Muscle of arm (tissue), 12 donors: Measurements from ENCODE around the gene HTRA1. TPM values are rescaled to one million over a fixed set of nuclear protein-coding genes. Genes with fewer than 3 reads are reported as not detected.

Experiments used
- DNase-seq: peaks from one replicate; pipeline ENCODE4 v3.0.0-alpha.2; 2013
- polyA plus RNA-seq, 12 donors: library from polyadenylated mRNA; unstranded; fragments of 120-200 nt; gene quantifications; one replicate each; pipeline ENCODE4 v1.2.1, GENCODE V29; 2013; ENCODE audit not compliant: insufficient read length in 12 of 12

HTRA1 gene
- polyA plus RNA-seq, 12 donors = 44.0 to 213 (median 104) TPM; not detected in 1

DNA sequence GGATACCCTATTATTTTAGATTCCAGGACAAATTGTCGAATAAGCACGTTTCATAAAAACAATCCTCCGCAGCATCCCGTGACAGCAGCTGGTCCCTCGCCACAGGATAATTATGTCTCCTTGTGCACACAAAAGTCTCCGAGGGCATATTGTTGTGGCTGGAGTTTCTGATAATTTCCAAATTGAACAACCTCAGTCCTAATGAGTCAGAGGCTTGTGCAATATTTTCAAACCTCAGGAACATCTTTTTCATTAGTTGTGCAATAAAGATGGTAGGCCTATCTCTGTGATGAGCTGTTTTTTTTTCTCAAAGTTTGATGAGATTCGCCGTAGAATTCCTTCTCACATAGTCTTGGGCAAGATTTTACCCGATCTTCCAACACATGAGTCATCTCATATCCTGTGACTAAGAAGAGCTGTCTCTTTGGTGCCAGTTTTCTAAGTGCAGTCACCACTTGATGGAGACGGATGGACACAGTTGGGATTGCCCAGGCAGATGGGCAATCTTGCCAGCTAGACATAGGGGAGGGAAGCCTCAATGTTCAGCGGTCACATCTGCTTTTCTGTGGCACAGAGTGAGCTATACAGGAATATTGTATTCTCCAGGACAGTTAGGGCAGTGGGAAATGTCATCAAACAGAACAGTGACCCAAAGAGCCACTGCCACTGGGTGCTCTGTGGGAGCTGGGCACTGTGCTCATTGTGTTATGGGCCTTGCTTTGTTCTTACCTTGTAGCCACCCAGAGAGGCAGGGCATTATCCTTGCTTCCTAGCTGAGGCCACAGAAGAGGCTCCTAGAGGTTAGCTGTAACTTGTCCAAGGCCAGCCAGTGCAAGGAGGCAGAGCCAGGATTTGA lies 7.8 kb downstream of the HTRA1 start:
- DNase-seq = no peak

DNA sequence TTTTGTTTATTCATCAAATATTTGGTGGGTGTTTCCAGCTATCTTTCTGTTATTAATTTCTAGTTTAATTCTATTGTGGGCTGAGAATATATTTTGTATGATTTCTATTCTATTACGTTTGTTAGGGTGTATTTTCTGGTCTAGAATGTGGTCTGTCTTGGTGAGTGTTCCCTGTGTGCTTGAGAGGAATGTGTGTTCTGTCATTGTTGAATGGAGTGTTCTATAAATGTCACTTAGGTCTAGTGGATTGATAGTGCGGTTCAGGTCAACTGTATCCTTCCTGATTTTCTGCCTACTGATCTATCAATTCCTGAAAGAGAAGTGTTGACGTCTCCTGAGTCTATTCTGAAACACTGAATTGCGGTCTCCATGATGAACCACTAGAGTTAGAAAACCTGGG lies 8.5 kb downstream of the HTRA1 start:
- no peak for DNase-seq

DNA sequence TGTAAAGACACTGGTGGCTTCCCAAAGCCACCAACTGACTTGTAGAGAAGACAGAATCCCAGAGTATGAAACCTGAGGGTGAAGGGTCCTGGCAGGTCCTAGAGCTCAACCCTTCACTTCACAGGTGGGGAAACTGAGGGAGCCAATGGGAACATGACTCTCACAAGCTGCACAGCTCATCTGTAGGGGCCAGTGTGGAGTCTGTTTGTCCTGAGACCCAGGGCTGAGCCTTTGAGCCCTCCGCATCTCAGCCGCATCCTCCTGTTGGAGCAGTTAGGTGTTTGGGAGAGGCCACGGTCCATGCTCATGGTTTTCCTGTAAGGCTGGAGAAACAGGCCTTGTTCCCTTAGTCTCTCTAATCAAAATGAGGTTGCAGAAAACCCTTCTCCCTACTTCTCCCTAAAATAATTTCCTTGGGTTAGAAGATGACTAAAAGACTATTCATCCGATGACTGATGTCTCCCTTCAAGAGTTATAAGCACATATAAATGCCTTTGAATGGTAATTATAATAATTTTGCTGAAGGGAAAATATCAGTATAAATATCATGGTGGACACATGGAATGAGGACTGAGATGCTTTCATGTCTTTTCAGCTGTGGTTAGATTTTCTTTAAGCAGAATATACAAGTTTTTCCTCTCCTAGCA lies 10.3 kb downstream of the HTRA1 start:
- DNase-seq = no peak

DNA sequence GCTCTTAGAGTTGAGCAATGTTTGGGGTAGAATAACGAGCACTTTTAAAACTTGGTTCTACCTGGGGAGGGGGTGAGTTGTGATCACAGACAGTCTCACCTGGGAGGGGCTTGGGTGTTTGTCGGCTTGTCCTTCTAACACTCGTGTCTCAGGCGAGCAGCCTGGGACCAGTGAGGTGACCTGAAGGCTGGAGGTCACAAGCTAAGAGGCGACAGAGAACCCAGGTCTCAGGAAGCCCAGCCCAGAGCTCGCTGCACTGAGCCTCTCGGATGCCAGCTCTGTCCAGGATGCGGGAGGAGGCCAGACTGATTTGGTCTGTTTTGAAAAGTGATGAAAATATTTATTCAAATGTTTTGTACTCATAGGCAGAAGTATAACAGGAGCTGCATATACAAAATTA lies 11.8 kb downstream of the HTRA1 start:
- DNase-seq = no peak

DNA sequence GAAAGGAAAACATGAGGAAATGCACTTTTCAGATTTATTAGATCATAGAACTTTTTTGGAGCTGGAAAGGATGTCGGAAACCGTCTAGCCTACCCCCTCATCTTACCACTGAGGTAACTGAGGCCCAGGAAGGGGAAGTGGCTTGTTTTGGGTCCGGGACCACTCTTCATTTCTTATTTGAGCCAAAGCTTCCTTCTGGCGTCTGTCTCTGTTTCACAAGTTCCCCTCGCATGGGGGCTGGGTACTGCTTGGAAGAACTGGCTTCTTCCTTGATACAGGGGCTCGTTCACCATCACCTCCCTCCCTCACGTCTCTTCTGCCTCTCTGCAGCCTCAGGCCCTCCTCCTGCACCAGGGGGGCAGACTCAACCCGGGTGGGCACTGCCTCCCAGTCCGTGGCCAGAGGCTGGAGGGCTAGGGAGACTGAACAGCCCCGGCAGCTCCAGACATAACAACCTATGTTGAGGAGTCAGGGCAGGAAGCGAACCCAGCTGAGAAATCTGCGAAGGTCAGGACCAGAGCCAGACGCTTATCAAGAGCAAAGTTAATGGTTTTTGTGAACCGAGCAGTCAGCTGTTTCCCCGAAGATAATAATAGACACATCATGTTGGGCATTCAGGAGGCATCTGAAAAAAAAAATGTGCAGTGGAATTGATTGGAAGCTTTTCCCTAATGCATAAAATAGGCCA lies 12.9 kb downstream of the HTRA1 start:
- DNase-seq = no peak

DNA sequence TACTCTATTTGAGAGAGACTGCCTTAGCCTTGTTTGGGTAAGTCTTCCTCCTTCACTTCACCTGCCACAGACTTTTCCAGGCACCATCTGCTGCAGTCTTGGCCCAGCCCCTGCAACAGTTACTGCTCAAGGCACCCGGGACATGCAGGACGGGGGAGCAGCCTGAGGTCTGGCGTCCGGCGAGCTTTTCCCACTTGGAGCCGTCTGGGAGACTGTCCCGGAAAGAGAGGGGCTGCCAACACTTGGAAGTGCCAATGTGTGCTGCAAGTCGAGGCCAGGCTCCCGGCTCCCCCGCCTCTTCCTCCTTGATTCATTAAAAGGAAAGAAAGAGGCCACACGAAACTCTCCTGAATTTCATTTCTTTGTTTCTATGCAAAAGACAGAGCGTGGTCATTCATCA lies 13.7 kb downstream of the HTRA1 start:
- peak; percentile 71 for DNase-seq

DNA sequence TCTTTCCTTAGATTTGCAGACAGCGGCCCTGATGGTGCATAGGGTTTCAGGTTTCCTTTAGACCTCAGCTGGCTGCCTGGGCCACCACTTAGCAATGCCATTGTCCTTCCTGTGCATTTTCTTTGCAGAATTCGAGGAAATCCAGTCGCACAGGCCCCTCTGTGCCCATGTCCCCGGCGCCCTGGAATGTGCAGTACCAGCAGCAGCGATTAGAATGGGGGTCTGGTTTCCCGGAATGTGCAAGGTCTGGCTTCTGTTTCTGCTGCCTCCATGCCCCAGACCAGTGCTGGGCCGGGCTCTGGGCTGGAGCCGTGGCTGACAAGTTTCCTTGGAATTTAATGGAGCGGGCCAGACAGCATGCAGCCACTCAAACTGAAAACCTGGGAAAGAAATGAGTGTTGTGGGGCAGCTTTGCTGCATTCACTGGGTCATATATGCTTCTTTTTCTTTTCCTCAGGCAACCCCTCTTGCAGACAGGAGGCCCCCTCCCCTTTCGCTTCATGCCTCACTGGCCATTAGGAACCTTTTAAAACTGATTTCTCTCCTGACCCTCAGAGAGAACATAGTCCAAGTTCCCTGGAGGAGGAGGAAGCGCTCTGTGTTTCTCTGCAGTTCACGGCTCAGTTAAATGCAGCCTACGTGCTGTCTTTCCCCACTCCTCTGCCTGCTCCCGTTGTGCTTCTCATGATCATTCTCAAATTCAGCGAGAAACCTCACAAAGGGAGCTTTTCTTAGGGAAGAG lies 14.4 kb downstream of the HTRA1 start:
- DNase-seq = no peak

DNA sequence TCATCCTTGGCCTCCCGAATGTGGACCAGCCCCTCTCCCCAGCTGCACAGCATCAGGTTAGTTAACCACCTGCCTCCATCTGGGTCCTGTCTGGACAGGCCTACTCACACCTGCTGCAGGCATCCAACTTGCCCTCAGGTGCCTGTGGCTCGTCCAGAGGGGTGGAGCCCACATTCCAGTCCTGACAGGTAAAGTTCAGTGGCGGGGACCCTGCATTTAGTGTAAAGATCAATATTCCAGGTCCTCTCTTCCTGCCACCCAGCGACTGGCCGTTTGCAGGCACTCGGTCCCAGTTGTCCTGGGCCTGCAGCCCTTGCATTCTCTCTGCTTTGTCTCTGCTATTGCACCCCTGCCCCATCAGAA lies 15.0 kb downstream of the HTRA1 start:
- DNase-seq = no peak

DNA sequence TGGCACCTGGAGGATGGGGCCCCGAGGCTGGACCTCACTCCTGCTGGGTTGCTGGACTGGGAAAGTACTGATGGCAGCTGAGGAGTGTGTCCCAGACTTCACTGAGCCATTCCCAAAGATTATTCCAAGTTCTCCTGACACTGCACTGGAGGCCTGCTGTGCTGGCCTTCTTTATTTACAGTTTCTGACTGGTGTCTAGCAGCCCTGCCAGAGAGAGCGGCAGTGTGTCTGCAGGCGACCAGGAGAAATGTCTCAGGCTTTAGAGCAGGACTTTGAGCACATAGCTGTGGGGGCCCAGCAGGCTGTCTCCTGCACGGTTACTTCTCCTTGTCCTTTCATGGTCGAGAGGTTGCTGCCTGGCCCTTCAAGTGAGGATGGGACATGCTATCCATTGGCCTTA lies 16.1 kb downstream of the HTRA1 start:
- DNase-seq = no peak

DNA sequence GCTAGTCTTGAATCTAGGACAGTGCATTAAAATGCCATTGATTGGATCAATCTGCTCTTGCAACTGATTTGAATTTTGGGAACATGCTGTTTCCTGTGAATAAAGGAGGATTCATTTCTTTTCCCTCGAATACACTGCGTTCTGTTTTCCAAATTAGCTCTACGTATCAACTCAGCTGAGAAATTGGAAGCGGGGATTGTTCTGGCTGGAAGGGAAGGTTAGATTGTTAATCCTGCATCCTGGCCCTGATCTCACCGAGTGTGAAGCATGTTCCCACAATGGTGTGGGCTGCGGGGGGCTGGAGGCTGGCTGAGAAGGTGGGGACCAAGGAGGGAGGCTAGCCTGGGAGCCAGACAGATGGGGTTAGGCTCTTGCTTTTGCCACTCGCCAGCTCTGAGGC lies 17.6 kb downstream of the HTRA1 start:
- DNase-seq = no peak

DNA sequence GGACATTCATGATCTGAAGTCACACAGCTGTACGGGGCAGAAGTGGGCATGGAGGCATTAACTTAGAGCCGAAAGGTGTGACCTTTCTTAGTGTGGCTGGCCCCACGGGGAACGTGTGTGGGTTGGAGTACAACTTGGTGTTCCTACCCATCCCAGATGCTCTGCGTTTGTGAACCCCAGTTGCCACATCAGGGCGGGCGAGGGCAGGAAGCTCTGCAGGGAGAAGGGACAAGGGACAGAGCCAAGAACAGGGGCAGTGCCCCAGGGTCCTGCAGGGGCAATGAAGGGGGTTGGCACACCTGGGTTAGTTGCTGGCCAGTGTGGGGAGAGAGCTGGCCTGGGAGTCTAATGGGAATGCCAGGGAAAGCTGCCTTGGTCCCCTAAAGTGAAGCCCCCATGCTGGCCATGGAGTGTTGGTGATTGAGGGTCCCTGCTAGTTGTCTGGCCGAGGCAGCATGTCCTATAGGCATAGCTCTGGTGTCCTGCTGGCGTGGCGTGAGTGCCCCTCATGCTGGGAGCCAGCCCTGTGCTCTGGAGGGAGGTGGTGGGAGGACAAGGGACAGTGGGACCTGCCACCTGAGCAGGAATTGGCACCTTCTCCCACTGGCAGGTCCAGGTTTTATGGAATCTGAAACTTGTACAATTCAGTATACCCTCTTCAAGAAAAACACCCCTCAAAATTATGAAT lies 18.9 kb downstream of the HTRA1 start:
- DNase-seq = no peak

DNA sequence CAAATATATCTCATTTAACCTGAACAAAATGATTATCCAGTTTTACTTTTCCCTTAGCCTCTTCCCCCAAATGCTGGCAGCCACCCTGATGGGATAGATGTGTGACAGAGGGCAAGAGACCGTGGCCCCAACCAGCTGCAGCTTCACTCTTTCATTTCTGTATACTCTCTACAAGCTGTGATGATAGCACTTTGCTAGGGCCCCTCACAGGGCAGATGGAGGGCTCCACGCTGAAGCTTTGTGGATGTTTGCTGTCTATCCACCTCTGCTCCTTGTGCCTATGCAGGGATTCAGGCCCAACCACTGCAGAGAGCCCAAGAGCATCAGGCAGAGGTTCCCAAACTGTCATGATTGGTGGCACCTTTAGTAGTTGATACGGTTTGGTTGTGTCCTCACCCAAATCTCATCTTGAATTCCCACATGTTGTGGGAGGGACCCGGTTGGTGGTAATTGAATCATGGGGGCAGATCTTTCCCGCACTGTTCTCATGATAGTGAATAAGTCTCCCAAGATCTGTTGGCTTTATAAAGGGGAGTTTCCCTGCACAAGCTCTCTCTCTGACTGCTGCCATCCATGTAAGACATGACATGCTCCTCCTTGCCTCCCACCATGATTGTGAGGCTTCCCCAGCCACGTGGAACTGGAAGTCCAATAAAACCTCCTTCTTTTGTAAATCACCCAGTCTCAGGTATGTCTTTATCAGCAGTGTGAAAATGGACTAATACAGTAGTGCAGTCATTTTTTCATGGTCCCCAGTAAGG lies 20.1 kb downstream of the HTRA1 start:
- DNase-seq = no peak

DNA sequence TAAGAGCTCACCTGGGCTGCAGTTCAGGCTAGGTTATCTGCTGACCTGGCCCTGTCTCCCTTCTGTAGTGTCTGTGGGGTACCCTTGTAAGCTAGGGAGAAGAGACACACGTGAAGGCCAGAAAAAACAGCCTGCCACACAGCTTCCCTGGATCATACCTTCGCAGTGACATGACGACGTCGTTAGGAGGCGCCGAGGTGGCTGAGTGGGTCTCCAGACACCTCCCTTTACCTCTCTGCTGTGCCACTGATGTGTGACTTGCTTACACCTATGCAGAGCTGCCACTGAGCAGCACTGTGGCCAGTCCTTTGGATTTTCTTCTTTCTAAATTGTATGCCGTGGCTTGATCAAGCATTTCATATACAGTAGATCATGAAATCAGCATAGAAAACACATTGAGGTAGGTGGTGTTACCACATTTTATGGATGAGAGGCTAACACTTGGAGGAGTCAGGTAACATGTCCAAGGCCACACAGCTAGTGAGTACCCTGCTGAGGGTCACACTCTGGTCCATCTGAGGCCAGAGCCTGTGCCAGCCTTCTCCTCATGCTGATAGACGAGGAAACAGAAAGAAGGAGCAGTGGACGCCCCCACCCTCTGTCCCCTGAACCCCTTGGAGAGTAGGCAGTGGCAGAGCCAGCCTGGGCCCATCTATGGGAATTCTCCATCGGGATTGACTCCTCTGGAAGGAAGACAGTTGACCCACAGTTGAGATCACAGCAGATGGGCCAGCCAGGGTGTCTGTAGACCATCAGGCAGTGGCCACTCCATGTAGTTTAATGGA lies 23.1 kb downstream of the HTRA1 start:
- no peak for DNase-seq

DNA sequence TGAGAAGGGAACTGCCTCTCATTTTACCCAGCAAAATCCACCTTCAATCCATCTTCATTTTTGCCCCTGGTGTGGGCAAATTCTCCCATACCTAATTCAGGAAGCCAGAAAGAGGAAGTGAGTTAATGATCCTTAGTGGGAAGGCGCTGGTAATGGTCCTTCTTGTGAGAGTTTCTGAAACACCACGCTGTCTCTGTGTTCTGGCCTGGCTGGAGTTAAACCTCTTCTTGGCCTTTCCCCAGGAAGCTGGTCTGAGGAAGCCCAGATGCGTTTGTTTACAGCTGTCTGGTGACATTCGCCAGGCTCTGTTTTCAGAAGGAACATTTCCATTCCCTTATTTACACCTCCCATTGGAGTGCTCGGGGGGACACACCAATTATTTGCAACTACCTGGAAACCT lies 24.3 kb downstream of the HTRA1 start:
- DNase-seq = no peak

DNA sequence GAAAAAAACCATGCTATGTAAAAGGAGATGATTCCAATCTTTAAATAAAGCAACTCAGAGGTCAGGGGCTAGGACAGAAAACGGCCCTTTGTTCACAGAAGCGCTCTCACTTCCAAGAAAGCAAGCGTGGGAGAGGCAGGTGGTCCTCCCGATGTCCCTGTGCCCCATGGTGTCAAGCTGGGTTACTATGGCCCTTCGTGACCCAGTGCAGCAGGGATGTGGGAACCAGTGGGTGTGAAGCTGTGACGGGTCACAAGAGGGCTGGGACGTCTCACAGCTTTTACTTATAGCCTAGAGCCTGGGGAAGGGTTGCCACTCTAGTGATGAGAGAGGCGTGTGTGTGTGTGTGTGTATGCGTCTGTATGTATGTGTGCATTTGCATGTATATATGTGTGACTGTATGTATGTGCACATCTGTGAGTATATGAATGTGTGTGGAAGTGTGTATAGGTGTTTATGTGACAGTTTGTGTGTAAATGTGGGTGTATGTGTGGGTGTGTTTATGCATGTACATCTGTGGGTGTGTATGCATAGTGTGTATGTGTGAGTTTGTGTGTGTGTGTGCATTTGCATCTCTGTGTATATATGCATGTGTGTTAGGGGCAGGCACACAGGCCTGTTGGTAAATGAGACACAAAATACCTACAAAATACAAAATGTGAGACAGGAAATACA lies 25.2 kb downstream of the HTRA1 start:
- DNase-seq = no peak

DNA sequence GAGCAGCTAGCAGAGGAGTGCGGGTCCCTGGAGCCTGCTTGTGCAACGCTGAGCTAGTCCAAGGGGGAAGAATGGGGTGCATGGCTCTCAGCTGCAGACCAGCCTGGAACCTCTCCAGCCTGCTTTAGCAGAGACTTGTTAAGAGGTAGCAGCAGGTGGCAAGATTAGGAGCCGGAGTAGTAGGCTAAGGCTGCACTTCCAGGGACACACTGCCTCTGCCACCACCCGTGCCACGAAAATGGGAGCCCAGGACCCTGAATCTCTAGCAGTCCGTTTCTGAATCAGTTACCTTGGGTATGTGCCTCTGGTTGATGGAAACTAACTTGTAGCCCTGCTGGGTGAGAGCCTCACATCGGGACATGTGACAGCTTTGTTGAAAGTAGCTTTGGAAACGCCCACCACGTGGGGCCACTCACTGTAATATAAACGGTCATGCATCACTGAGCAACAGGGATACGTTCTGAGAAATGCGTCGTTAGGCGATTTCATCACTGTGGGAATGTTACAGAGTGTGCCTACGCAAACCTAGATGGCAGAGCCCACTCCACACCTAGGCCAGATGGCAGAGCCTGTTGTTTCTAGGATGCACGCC lies 25.9 kb downstream of the HTRA1 start:
- DNase-seq = no peak

DNA sequence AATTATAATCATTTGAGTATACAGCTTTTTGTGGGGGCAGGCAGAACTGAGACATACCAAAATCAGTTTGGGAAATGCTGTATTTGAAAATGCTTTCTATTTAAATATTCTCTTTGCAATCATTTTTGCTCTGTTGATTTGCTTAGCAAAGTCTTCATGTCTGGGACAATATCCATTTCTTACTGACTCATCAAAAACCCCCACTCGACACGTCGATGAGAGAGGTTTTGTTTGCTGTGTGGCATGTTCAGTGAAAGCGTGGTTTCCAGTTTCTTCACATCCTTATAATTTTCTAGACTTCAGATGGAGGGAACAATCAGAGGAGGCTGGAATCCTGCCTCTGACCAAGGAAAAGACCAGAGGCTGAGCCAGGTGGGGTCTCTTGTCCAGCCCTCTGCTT lies 28.9 kb downstream of the HTRA1 start:
- DNase-seq = no peak

DNA sequence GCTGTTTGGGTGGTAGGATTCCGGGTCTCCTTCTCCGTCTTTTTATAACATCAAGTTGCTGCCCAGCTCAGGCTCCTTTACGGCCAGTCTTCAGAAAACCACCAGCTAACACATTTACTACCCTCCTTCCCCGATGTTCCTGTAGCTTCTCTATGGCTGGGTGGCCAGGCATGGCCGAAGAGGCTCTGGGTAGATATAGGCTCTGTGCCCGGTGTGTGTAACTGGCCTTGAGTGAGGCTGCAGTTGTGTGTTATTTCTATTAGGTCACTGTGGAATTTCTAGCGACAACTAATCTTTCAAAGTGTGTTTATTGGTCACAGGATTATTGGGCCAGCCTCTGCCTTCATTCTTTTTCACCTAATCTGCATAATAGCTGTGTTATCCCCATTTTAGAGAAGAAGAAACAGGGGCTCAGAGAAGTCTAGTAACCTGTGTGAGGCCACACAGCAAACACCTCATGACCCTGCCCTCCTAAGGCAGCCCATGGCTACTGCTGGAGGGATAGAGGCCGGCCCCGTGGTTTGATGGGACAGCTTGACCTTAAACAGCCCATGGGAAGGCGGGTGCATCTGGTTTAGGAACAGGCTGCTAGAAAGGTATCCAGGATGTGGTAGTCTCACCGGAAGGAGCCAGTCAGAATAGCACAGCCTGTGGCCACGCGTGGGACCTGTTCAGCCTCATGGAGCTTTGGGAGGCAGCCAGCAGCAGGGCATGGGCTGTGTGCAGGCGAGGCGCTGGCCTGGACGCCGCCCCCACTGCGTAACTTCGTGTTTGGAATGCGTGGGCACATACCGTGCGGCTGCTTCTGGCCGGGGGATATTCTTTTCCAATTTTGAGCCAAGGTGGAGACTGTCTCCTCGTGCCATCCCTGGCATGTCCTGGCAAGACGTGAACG lies 29.7 kb downstream of the HTRA1 start:
- no peak for DNase-seq
